Calu3 (cell line): Measurements from ENCODE around the gene LRSAM1. TPM values are rescaled to one million over a fixed set of nuclear protein-coding genes. Genes with fewer than 3 reads are reported as not detected.
A peak's percentile ranks its signal among the peaks of the same experiment; 100 is the strongest.

Experiments used
- Bru-seq: library from RNA; stranded (reverse); fragments of 400-500 nt; gene quantifications from one replicate; lab custom pipeline; 2021; lab: Mats Ljungman, UMichigan
- BruChase-seq, 2 experiments: library from RNA; stranded (reverse); fragments of 400-500 nt; gene quantifications; one replicate each; lab custom pipeline; 2021; lab: Mats Ljungman, UMichigan
- BruUV-seq: library from RNA; stranded (reverse); fragments of 400-500 nt; replicated peaks from 2 replicates; lab custom pipeline; 2021; lab: Mats Ljungman, UMichigan
- CTCF ChIA-PET: fragments of 300-600 bp; sonication (Branson Sonifier 250); formaldehyde crosslinking; loops from one replicate; lab custom pipeline; 2022; ENCODE audit warnings: antibody characterized with exemption; lab: Charles Lee
- DNase-seq: peaks from one replicate; pipeline ENCODE4 v3.0.0; 2022
- H3K27ac Mint-ChIP-seq: one replicate; pipeline ENCODE4 v1.8.0; 2022; ENCODE audit warnings: mixed read lengths; ENCODE audit not compliant: unreplicated experiment
- H3K27me3 Mint-ChIP-seq: one replicate; pipeline ENCODE4 v1.8.0; 2022; ENCODE audit warnings: mixed read lengths; ENCODE audit not compliant: unreplicated experiment
- H3K36me3 Mint-ChIP-seq: one replicate; pipeline ENCODE4 v1.8.0; 2022; ENCODE audit warnings: mild to moderate bottlenecking, moderate library complexity, mixed read lengths; ENCODE audit not compliant: insufficient read depth, unreplicated experiment
- H3K4me1 Mint-ChIP-seq: one replicate; pipeline ENCODE4 v1.8.0; 2022; ENCODE audit warnings: mild to moderate bottlenecking, low read depth, mixed read lengths; ENCODE audit not compliant: unreplicated experiment
- H3K4me3 Mint-ChIP-seq: one replicate; pipeline ENCODE4 v1.8.0; 2022; ENCODE audit warnings: mild to moderate bottlenecking, low read depth, moderate library complexity, mixed read lengths; ENCODE audit not compliant: unreplicated experiment
- H3K9me3 Mint-ChIP-seq: one replicate; pipeline ENCODE4 v1.8.0; 2022; ENCODE audit warnings: low read depth, mixed read lengths; ENCODE audit not compliant: unreplicated experiment
- CTCF ChIP-seq: fragments of 200-600 bp; IDR thresholded peaks from one replicate; pipeline ENCODE4 v1.8.0; 2022; ENCODE audit warnings: antibody characterized with exemption; ENCODE audit not compliant: unreplicated experiment
- intact Hi-C: fragments of 100-400 bp; cut with micrococcal nuclease; formaldehyde crosslinking; loops from one replicate; pipeline ENCODE4 v1.10.0; 2022; ENCODE audit not compliant: unreplicated experiment
- long read RNA-seq: library from polyadenylated mRNA; stranded (forward); transcript quantifications from one replicate; pipeline ENCODE4 v2.0.0, GENCODE V29; 2022
- total RNA-seq: library from RNA; stranded (reverse); gene quantifications from 2 replicates; pipeline ENCODE4 v1.2.3, GENCODE V29; 2022

LRSAM1 gene
- total RNA-seq, result 12.0 and 18.4 TPM in 2 replicates
- percentile 51 among the genes with signal in this experiment for Bru-seq, nascent RNA
- BruChase-seq, experiment 1, labeled RNA remaining after a 6-hour chase, result percentile 61 among the genes with signal in this experiment
- BruChase-seq, experiment 2, labeled RNA remaining after a 2-hour chase, result percentile 58 among the genes with signal in this experiment
- long read RNA-seq, partial matches to known transcripts, result 1 of 18 reads
- long read RNA-seq, other reads (novel, unspliced or antisense), result 13 of 18 reads

- peak; percentile 92 for DNase-seq
- intact Hi-C loops, result no loop called here
- H3K4me1 Mint-ChIP-seq, result no peaks in the 10 kb centered on the region
- H3K4me3 Mint-ChIP-seq, result peak within 1 kb of the TSS; percentile 84
- H3K9me3 Mint-ChIP-seq, result no peaks in the 10 kb centered on the region
- H3K27me3 Mint-ChIP-seq, result no peaks in the 10 kb centered on the region
- H3K27ac Mint-ChIP-seq, result peak within 1 kb of the TSS; percentile 91
- TSS peak; percentile 43 for BruUV-seq
- peaks cover 64% of the 10 kb centered on the region for H3K36me3 Mint-ChIP-seq
- CTCF ChIA-PET, result interaction anchor here (0.6 kb wide), 1 partner anchor 649 kb away, joined by 4 read pairs; no protein-coding TSS in a partner anchor
- TF ChIP-seq CTCF, result no peak
Observed at GRCh38 chr9:127450830-127451607, at the start of gene LRSAM1, which contains the start of gene RPL12. LRSAM1 (plus strand) TSS chr9:127451510; CDS start chr9:127454528, 3,018 bp downstream. RPL12 (minus strand) TSS chr9:127451406; CDS start chr9:127451317, 89 bp downstream.

GRCh38 chr9:127402401-127403090 lies 48.8 kb upstream of the LRSAM1 start:
- Mint-ChIP-seq H3K9me3 (no peaks in the 10 kb centered on the region), H3K27ac (no peak overlapping the region), H3K4me1 (no peaks in the 10 kb centered on the region), H3K27me3 (no peaks in the 10 kb centered on the region), H3K36me3 (peaks cover 7% of the 10 kb centered on the region), H3K4me3 (no peak overlapping the region)
- no peak for DNase-seq
- CTCF ChIA-PET, result no interaction called here
- no peak for TF ChIP-seq CTCF
- BruUV-seq, result no TSS peak
- intact Hi-C loops, result no loop called here

GRCh38 chr9:127403507-127404192 lies 47.7 kb upstream of the LRSAM1 start:
- H3K36me3 Mint-ChIP-seq, result no peaks in the 10 kb centered on the region
- H3K27me3 Mint-ChIP-seq, result no peaks in the 10 kb centered on the region

More at GRCh38 chr9:127403507-127404192, 47.7 kb upstream of the LRSAM1 start:
- no TSS peak for BruUV-seq
- CTCF ChIA-PET, result no interaction called here
- intact Hi-C loops, result no loop called here
- Mint-ChIP-seq H3K9me3 (no peaks in the 10 kb centered on the region), H3K27ac (no peak overlapping the region), H3K4me3 (no peak overlapping the region), H3K4me1 (no peaks in the 10 kb centered on the region)
- no peak for TF ChIP-seq CTCF
- no peak for DNase-seq
